T-helper 2 cell (primary cell): ENCODE results near the gene B3GALT4.

Experiments
- DNase-seq, 5 experiments: peaks; one replicate each; pipeline versions ENCODE4 v3.0.0 to v3.0.0-alpha.2; 2012 to 2022

The B3GALT4 gene

DNA sequence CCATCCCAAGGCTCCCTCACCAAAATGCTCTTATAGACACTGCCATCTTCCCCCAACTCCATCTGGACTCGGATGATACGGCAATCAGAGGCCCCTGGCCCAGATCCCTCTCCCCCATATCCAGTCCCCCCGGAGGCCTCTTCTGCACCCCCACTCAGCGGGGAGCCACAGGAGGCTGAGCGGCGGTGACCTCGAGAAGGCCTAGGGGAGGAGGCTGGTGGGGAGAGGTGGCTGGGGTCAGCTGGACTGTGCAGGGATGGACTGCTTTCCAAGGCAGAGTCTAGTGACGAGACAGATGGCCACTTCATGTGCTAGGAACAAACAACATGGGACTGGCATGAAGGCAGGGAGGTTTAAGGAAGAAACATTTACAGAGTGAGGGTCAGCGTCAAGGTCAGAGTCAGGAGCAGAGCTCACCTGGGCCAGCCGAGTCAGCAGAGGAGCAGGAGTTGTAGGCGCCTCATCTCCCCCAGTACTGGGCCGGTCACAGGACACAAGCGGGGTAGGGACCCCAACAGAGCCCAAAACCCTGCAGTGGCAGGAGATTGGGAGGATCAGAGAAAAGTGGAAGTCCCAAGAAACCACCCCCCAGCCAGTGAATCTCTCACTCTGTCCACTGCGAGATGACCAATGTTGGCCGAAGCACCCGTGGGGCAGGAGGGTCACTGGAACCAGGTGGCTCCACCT lies 16.2 kb downstream of the B3GALT4 start:
- no peak for DNase-seq

DNA sequence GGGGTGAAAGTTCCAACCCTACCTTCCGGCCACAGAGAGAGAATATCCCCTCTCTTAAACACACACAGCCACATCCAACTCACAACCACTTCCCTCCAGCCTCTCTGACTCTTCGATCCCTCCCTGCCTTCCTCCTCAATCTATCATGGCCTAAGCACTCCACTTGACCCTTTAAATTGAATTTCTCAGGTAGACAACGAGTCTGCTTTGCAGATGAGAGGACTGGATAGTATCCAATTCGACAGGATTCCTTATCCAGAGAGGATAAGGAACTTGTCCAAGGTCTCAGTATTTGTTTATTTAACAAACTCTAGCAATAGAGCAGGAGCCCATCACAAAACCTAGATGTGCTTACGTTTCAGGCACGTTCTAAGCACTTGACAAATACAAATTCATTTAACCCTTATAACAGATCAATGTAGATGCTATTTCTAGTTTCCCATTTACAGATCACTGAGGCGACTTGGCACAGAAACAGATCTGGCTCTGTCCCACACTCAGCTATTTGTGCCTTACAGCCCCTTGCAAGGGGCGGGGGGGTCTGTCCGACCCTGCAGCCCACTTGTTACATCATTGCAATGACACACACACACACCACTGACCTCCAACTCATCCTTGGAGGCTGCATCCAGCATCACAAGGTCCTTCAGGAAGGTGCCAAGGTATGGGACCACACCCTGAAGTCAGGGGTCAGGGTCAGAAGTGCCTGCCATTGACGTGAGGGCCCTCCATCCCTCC lies 17.3 kb downstream of the B3GALT4 start:
- DNase-seq: no peak

DNA sequence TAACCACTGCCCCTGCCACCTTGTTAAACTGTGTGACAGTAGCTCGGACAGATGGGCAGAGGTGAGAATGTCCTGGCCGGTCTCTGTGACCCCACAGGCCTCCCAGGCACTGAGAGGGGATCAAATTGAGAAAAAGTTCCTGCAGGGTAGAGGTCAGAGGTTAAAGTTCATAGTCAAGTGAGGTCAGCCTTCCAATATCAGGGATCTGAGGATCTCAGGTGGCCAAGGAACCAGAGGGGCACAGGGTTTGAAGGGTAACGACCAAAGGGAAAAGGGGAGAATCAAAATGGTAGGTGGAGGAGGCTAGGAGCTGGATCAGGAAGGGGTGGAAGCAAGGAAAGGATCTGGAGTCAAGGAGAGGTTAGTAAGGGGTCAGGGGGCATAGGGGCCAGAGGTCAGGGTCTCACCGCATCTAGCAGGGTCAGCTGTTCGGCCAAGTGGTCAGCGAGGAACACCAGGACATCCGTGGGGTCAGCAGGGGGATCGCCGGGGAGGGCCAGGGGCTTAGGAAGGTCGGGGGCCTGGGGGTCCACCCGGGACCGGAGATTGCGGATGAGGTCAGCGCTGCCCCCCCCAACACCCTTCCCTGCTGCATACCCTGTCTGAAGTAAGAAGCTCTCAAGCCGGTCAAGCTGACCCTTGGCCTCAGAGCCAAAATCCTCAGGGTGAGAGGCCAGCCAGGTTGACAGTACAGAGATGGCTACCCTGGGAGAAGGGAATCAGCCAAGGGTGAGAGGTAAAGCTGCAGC lies 18.9 kb downstream of the B3GALT4 start:
- no peak for DNase-seq

DNA sequence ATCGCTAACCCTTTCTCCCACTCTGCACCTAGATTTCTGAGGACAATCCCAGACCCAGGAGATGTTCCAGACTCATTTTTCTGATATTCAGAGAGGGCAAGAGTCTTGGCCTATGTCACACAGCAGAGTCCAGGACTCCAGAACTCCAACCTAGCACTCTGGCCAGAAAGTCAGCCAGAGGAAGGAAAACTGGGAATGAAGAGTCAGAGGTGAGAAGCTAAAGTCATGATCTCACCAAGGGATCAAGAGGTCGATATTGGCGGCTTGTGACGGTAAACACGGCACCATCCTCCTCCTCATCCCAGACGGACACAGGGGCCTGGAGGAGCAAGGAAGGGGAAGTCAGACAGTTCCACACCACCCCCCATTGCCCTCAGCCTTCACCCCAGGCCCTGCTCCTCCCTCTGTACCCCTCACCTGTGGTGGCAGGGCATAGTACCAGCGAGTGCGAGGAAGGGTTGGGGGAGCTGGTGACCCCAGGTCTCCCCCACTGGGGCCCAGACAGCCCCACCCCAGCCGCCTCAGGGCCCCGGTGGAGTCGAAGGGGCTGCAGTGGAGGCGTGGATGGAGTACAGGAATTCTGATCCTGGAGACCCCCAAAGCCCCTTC lies 20.0 kb downstream of the B3GALT4 start:
- DNase-seq: no peak

DNA sequence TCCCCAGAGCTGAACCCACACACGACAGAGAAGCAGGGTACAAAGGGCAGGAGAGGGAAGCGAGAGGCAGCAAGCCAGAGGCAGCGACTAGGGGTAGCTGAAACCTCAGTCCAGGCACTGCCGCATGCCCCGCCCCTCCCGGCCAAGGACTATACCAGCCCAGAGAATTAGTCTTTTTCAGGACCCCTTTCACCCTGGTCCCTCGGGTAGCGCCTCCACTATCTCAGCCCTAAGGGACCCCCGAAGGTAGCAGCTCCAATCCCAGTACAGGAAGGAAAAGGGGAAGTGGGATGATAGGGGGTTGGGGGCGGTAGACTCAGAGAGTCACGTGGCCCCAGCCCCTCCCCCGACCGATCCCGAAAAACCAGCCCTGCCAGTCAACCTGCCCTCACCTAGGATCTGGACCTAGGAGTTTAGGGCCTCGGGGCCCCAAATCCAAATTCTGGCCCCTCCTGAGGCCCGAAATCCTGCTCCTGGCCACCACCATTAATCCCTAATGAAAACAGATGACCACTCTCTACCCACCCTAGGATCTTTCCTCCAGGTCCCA lies 20.6 kb downstream of the B3GALT4 start:
- no peak for DNase-seq

DNA sequence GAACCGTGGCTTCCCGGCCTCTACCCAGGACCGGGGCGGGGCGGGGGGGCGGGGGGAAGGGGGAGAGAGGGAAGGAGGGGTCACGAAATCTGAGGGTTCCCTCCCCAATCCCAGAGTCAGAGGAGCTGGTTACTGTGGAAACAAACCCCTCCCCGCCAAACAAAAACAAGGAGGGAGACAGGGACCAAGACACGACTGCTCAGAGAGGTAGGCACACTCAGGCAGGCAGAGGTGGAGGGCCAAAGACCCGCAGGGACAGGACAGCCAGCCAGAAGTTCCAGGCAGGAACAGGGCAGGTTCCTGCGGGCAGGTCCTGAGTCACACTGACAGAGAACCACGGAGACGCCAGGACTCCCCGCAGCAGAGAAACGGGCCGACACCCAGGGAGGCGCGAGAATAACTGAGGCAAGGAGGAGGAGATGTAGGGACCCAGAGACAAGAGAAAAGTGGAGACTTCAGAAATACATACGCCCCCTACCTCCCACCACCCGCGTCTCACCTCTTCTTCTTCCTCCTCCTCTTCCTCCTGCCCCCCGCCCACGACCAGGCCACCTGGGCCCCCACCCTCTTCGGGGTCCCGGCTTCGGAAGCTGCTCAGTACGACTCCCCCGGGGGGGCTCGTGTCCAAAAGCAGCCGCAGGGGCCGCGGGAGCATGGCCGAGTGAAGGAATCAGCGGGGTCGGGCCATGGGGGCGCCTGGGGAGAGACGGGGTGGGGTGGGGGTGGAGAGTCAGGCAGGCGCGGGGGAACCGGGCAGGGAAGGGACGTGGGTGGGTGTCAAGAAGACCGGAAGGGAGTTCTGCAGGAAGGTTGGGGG lies 21.2 kb downstream of the B3GALT4 start:
- peak in 3 of 5 experiments; percentile 58 to 84 (median 61) for DNase-seq

DNA sequence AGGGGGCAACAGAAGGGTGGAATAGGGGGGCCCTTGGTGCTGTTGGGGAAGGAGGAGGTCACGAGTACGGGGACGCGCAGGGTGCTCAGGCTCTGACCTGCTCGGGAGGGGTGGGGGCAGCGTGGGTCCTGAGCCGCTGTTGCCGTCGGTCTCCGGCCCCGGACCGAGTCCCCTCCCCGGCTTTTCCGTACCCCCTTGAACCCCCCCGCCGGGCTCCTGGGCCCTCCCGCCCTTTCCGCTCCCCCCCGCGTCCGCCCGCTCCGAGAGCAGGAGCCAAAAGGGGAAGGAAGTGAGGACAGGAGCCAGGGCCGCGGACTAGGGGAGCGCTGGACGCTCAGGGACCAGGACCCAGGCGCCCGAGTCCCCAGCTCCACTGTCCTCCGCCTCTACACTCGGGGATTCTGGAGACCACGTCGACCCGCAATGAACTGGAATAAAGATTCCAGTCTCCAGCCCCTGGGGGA lies 21.9 kb downstream of the B3GALT4 start, which contains the start of gene RGL2:
RGL2 (minus strand) TSS at position 170 of the 464 bp plus-strand sequence. CDS start 332 bp downstream, outside the sequence.
- DNase-seq: peak in 3 of 5 experiments; percentile 38 to 79 (median 56)

DNA sequence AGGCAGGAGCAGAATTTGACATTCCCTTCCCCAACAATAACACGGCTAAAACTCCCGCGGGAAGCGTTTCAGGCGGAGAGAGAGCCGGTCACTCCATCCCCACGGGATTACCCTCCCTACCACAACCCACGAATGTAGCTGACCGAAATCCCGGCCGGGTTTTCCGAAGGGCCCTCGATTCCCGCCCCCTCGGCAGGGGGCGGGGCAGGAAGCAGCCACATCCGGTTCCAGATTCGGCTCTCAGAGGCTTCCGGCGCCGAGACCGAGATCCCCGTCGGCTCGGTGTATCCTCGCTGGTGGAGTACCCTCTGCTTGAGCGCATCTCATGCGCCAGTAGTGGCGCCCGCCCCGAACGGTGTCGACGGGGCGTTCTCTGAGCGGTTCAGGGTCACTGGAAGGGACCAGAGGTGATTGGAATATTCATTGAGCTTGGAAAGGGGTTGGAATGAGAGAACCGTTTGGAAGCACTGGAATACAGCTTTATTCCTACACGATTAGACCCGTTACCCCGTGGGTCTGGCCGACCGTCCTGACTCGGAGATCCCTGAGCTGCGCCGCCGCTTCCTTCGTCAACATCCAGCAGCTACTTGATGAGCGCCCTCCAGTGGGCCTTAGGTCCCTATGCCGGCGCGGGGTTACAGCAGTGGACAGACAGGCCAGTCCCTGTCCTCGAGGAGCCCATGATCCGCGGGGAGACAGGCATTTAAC lies 22.5 kb downstream of the B3GALT4 start:
- DNase-seq: peak; percentile 87 to 96 (median 89)

DNA sequence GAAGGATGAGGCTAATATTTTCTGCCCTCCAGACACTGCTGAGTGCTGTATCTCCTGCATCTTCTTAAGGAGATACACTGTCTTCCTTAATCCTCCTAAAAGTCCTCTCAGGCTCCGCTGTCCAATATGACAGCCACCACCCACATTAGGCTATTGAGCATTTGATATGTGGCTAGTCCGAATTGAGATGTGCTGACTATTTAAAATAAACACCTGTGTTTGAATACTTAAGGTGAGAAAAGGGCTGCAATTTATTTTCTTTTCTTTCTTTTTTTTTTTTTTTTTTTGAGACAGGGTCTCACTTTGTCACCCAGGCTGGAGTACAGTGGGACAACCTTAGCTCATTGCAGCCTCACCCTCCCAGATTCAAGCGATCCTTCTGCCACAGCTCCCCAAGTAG lies 25.0 kb downstream of the B3GALT4 start:
- no peak for DNase-seq

DNA sequence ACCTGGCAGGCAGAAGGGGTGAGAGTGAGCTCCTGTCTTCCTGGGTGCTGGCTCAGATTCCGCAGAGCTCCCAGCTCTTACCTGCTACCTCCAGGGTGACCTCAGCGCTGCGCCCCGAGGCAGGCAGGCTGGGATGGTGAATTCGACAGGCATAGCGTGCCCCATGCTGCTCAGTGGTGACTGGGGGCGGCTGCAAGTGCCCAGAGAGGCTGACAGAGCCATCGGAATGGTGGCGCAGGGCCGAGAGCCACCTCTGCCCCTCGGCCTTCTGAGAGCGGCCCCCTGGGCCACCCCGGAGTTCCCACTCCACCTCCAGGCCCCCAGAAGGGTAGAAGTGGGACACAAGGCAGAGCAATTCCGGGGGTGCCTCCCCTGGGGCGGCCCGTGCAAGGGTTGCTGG lies 27.3 kb downstream of the B3GALT4 start:
- no peak for DNase-seq

DNA sequence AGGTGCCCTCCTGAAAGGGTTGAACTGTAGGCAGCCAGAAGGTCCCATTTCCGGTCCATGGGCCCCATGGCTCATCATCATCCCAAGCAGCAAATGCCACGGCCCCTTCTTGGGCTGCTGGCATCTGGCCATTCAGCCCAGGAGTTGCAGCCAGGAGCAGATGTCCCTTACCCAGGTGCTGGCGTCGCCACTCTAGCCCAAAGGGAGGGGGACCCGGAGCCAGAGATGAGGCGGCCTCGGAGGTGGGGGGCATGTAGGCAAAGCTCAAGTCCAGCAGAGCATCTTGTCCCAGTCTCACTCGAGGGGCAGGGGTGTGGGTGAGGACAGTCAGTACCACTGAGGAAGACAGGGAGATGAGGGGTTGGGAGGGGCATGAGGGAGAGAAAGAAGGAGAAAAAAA lies 28.1 kb downstream of the B3GALT4 start:
- no peak for DNase-seq

DNA sequence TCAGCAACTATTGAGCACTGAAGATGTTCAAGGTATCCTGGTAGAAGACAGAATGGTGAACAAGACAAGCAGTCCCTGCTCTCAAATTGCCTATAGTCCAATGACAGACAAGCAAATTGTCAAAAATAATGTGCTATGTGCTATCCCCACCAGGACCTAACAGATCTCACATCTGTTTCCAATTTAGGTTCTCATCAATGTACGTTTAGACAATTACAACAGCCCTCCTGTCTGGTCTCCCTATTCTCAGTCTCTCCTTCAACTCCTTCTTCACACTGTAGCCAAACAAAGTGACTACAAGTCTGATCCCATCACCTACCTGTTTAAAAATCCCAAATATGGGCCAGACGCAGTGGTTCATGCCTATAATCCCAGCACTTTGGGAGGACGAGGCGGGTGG lies 29.4 kb downstream of the B3GALT4 start:
- DNase-seq: no peak

DNA sequence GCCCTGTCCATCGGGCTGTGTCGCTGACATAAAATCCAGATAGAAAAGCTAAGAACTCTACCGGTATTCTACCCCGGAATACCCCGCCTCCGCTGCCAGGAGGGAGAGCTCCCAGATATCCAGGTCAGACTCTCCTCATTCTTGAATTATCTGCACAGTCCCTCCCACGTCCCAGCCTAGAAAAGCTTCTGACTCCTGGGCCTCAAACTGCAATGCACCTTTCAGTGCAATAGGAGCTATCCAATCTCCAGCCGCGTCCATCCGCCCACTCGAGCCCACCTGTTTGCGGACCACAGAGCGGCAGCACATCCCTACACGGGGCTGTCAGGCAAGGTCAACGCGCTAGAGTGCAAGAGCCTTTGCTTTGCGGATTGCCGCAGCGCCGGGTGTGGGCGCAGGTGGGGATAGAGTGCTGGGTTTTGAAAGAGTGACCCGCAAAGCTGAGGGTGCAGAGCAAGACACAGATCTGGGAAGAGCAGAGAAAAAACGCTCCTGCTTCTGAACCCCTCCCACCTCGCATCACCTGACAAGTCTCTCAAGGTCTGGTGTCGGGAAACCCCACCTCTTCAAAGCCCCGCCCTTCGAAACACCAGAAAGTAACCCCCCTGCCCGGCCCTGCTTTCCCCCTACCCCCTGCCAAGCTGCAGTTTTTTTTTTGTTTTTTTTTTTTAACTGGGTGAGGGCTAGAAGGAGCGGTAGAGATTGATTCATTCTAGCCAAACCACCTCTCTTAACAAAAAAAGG lies 35.6 kb downstream of the B3GALT4 start:
- DNase-seq: peak; percentile 60 to 94 (median 79)

DNA sequence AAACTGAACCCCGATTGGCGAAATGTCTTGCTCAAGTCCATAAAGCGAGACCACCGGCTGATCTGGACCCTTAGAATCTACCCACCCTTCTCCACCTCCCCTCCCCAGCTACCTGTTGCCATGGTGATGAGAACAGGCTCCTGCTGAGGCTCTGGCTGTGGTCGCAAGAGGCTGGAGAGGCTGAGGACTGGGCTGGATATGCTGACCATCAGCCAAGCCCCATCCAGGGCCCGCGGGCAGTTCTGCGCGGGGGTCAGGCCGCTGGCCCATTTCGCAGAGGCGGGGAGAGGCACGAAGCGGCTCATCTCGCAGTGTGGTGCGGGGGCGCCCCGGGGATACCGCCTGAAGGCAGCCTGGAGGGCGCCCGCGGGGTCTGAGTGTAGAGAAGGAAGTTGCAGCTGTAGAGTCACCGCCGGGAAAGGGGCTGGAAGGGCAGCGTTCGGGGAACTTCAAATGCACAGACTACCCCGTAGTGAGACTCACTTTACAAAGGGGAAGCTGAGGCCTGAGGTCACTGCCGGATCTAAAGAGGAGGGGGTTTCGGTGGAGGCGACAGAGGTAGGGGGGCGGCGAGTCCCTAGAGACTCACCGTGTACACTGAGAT lies 36.3 kb downstream of the B3GALT4 start:
- peak in 1 of 5 experiments; percentile 44 for DNase-seq

DNA sequence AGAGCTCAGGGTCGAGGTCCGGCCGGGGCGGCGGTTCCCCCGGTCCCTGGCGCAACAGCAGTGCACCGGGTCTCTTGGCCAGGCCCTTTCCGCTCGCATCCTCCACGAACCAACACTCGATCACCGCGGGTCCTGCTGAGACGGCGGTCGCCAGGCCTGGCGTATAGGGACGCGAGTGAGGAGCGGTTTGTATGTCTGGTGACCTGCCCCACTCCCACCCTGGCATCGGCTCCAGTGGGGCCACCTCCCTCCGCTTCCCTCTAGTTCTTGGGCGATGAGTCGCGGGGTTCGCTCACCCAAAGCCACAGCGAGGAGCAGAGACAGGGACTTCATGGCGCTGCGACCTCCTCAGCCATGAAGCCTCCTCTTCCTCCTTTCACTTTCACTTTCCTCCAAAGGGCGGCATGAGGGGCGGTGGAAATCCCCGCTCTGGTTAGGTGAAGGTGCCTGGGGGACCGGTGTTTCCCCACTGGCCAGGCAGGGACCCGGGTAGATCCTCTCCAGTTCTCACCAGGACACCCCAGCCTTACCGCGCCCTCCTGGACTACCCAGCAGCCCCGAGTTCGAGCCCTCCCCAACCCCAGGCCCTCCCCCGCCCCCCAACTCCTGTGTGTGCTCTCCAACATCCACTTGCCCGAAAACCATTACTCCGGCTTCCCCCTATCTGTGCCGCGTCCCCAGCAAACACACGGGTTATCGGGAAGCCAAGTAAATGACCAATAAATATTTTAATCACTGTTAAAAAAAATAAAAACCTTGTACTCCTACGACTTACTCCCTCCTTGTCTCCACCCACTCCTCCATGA lies 37.0 kb downstream of the B3GALT4 start, which contains the start of gene TAPBP:
TAPBP (minus strand) TSS at position 370 of the 806 bp plus-strand sequence; CDS start at position 333, 37 bp downstream.
- DNase-seq: peak; percentile 68 to 91 (median 82)

DNA sequence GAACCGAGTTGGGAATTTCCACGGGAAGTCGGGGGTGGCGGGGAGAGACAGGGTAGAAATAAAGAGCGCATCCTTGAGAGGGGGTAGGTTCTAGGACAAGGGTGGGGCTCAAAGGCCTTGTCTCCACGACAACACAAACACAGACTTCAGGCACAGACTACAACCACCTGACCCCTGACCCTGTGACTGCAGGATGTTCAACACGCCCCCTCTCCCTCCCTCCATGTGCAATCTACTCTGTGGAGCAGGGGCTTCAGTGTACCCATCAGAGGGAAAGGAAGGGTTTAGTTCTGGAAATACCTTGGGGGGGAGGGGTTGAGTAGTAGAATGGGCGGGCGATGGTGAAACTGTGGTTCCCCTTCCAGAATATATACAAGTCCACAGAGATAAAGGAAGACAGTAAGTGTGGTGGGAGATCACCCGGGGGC lies 37.6 kb downstream of the B3GALT4 start:
- DNase-seq: peak; percentile 41 to 87 (median 71)

DNA sequence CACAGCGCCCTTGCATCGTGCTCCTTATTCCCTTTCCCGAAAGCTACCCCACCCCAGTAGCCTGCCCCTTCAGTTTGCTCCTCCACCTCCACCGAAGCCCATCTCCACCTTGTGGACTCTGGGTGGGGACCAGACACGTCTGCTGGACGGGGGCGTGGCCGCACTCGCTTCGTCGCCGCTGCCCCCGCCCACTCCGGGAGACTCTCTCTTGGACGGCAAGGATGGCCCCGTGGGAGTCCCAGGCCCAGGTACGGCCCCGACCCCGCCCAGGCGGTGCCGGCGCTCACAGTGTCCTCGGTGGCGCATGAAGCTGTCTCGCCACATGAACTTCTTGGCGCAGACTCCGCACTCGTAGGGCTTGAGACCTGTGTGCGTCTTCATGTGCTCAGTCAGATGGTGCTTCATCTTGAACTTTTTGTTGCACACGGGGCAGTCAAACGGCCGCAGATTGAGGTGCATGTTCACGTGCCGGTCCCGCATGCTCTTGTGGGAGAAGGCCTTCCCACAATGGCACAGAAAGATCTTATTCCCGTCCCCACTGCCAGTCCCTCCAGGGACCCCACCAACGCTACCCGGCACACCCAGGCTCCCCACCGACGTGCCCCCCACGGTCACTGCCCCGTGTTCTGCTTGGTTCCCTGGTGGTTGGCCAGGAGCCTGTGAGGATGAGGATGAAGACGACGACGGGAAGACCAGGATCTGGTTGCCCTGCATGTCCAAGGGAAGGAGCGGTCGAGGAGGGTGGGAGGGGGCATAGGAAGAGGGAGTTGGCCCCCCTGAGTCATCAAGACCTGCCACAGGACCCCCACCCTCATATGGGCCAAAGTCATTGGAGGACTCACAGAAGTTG lies 38.2 kb downstream of the B3GALT4 start:
- no peak for DNase-seq
